Fibroblast of gingiva (primary cell): ENCODE measurements around the gene IGF1R.
A peak's percentile ranks its signal among the peaks of the same experiment; 100 is the strongest.

ENCODE experiments used
- DNase-seq: peaks from one replicate; pipeline ENCODE4 v3.0.0-alpha.2; 2011; ENCODE audit warnings: low read depth

IGF1R gene

GRCh38 chr15:98888820-98889479 is 240.6 kb downstream of the IGF1R start:
- DNase-seq = peak; percentile 71

GRCh38 chr15:98889930-98890695 is 241.8 kb downstream of the IGF1R start:
- peak; percentile 88 for DNase-seq

GRCh38 chr15:98891301-98891700 is 243.0 kb downstream of the IGF1R start:
- no peak for DNase-seq

GRCh38 chr15:98893401-98893800 is 245.1 kb downstream of the IGF1R start:
- no peak for DNase-seq

- DNase-seq = peak; percentile 39
Measured at GRCh38 chr15:98894312-98894711, 246.0 kb downstream of the IGF1R start.

GRCh38 chr15:98896002-98896721 is 247.8 kb downstream of the IGF1R start:
- peak; percentile 49 for DNase-seq

DNA sequence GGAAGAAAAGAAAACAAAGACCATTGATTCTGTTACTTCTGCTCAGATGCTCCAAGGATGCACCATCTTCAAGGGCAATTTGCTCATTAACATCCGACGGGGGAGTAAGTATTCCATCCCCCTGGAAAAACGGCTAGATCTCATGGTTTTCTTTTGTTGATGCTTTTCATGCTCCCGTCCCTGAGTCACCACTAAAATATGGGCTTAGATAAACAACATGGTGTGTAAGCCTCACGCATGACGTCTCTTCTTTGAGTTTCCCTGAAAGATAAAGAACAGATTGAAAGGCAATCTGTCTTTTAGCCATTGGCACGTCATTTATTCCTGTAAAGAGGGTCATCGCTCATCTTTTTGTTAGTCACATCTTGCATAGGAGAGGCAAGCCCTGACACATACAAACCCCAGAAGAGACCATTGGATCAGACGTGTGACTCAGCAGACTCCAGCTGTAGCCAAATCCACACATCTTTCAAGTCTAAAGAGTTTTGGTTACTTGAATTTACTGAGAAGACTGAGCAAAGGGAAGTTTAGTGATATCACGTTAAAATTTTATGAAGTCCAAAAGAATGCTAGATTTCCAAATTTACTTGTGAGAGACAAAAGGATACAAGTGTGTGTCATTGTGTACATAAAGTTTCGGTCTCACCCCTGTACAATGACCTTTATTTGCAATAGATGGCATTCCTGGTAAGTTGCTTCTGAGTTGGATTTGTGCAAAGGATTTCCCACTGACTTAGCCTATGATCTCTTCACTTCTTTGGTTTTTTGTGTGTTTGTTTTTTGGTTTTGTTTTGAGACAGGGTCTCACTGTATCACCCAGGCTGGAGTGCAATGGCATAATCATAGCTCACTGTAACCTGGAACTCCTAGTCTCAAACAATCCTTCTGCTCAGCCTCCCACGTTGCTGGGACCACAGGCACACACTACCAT is 248.7 kb downstream of the IGF1R start:
- DNase-seq = peak; percentile 98

- no peak for DNase-seq
Measured at GRCh38 chr15:98898122-98898521, 249.8 kb downstream of the IGF1R start.

GRCh38 chr15:98899272-98900021 is 251.1 kb downstream of the IGF1R start:
- no peak for DNase-seq

GRCh38 chr15:98900356-98900755 is 252.0 kb downstream of the IGF1R start:
- peak; percentile 60 for DNase-seq

DNA sequence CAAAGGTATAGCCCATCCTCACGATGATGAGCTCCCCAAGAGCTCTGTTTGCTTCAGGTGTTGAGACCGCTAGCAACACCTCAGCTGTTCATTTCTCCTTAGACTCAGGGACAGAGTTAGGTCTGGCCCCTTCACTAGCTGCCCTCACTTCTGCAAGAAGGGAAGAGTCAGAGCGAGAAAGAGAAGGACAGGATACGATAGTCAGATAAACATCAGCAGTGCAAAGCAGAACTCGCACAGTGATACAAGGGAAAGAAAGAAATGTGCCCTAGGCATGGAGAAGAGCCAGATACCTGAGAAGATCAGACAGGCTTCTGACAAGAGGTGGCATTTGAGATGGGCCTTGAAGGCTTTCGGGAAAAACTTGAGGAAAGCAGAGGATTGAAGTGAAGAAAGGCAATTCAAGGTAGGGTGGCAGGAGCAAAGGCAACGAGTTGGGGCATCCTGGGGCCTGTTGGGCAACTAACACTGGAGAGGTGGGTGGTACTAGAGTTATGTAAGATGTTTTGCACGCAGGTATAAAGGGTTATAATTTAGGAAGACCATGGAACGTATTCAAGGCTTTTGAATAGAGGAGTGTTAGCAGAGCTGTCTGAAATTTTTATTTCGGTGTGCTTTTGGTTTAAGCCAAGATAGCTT is 253.2 kb downstream of the IGF1R start:
- no peak for DNase-seq

GRCh38 chr15:98902931-98903330 is 254.6 kb downstream of the IGF1R start:
- no peak for DNase-seq

- peak; percentile 36 for DNase-seq
Measured at GRCh38 chr15:98903377-98904018, 255.2 kb downstream of the IGF1R start.

- DNase-seq = peak; percentile 67
Measured at GRCh38 chr15:98904544-98904943, 256.2 kb downstream of the IGF1R start.

GRCh38 chr15:98905963-98906711 is 257.8 kb downstream of the IGF1R start:
- no peak for DNase-seq

- no peak for DNase-seq
Measured at GRCh38 chr15:98906712-98907083, 258.4 kb downstream of the IGF1R start.

GRCh38 chr15:98907927-98908471 is 259.7 kb downstream of the IGF1R start:
- DNase-seq = no peak

DNA sequence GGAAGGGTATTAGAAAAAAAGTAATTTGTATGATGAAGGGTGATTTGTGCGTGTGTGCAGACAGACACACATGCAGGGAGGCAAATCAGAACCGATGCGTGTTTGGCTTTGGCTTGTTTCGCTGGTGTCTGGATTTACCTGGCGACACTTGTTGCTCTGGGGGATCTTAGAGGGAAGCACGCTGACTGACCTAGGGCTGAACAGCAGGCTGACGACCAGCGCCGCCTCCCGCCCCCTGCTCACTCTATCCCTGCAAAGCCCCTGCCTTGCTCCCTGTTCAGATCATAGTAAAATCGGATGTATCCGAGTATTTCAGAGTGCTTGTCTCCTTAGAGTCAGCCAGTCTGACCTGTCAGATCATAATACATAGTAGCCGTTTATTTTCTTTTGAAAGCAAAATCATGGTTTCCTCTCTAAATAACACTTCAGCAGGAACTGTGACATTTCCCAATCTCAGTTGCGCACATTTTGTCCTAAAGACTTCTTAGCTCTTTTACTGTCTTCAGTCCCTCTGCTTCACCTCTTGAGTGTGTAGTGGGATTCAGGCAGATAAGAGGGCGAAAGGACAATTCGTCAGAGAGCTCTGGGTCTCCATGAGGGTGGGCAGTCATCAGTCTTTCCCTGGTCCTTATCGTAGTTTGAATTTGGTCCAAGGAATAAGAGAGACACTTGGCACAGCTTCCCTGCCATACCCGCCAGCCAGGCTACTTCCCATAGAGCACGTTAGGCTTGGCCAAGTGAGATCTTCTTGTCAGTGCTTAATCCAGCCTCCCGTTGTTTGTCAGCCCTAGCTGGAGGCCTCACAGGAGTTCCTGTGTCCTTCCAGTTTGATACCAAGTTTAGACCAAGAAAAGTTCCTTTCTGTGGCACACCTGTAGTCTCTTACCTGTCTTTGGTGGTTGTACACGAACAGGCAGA is 261.9 kb downstream of the IGF1R start:
- DNase-seq = no peak
